AG04450 (cell line): ENCODE results near the gene PSMB11. TPM values are rescaled to one million over a fixed set of nuclear protein-coding genes. Genes with fewer than 3 reads are reported as not detected.
A peak's percentile ranks its signal among the peaks of the same experiment; 100 is the strongest.

Source experiments
- CTCF ChIA-PET: fragments of 300-600, 350-600 bp; formaldehyde crosslinking; extraction: SDS; loops from one replicate; lab custom pipeline; 2022; ENCODE audit warnings: antibody characterized with exemption, inconsistent platforms; lab: Charles Lee
- POLR2A ChIA-PET: fragments of 350-600 bp; formaldehyde crosslinking; extraction: SDS; loops from one replicate; lab custom pipeline; 2021; ENCODE audit warnings: antibody characterized with exemption, inconsistent platforms; lab: Yijun Ruan, JAX
- DNase-seq: peaks from one replicate; pipeline ENCODE4 v3.0.0-alpha.2; 2011; ENCODE audit warnings: low read depth, low spot score
- H3K27ac ChIP-seq: one replicate; pipeline ENCODE4 v1.5.1; 2012; ENCODE audit warnings: low read depth, low read length, control low read depth
- H3K27me3 ChIP-seq: one replicate; pipeline ENCODE4 v1.6.0; 2012; ENCODE audit warnings: low read length; ENCODE audit not compliant: control insufficient read depth, insufficient read depth
- H3K4me3 ChIP-seq: 2 replicates; pipeline ENCODE4 v1.5.1; 2011; ENCODE audit warnings: mild to moderate bottlenecking, low read depth, low read length, control low read depth
- H3K9me3 ChIP-seq: 2 replicates; pipeline ENCODE4 v1.5.1; 2012; ENCODE audit warnings: low read length; ENCODE audit not compliant: control insufficient read depth, insufficient read depth
- polyA plus RNA-seq: library from polyadenylated mRNA; depleted of rRNA; stranded (reverse); fragments of >200 nt; gene quantifications from 2 replicates; pipeline ENCODE4 v1.2.3, GENCODE V29; 2011
- TF ChIP-seq, protein P1 (sequence below): IDR thresholded peaks from 2 replicates; pipeline ENCODE4 v1.5.1; 2011; ENCODE audit warnings: low read depth, low read length, control low read depth, inconsistent platforms

PSMB11 gene
- polyA plus RNA-seq, 1 experiment: not detected

GRCh38 chr14:23077962-23078361 lies 36.0 kb downstream of the PSMB11 start:
- Histone ChIP-seq H3K27me3 (no peaks in the 10 kb centered on the region), H3K4me3 (no peak overlapping the region), H3K27ac (peak overlapping the region; percentile 84), H3K9me3 (no peaks in the 10 kb centered on the region)
- DNase-seq: no peak
- POLR2A ChIA-PET: interaction anchor here (1.5 to 3.9 kb wide), 3 partner anchors 9 to 17 kb away, joined by 5 to 31 read pairs (median 5); partner anchors contain the start of genes ACIN1 and C14orf119
- TF ChIP-seq, protein P1, sequence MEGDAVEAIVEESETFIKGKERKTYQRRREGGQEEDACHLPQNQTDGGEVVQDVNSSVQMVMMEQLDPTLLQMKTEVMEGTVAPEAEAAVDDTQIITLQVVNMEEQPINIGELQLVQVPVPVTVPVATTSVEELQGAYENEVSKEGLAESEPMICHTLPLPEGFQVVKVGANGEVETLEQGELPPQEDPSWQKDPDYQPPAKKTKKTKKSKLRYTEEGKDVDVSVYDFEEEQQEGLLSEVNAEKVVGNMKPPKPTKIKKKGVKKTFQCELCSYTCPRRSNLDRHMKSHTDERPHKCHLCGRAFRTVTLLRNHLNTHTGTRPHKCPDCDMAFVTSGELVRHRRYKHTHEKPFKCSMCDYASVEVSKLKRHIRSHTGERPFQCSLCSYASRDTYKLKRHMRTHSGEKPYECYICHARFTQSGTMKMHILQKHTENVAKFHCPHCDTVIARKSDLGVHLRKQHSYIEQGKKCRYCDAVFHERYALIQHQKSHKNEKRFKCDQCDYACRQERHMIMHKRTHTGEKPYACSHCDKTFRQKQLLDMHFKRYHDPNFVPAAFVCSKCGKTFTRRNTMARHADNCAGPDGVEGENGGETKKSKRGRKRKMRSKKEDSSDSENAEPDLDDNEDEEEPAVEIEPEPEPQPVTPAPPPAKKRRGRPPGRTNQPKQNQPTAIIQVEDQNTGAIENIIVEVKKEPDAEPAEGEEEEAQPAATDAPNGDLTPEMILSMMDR: no peak
- CTCF ChIA-PET: interaction anchor here (0.6 to 17.2 kb wide), 18 partner anchors 11 to 857 kb away, joined by 3 to 317 read pairs (median 15); partner anchors contain the start of genes ACIN1 and C14orf119

GRCh38 chr14:23078692-23079116 lies 36.7 kb downstream of the PSMB11 start:
- DNase-seq: peak; percentile 87
- H3K9me3 ChIP-seq: no peaks in the 10 kb centered on the region
- peak overlapping the region; percentile 84 for H3K27ac ChIP-seq
- no peaks in the 10 kb centered on the region for H3K27me3 ChIP-seq
- ChIA-PET CTCF (interaction anchor here (1.1 to 17.2 kb wide), 8 partner anchors 10 to 106 kb away, joined by 3 to 317 read pairs (median 49); partner anchors contain the start of genes ACIN1 and C14orf119), POLR2A (interaction anchor here (0.5 to 3.9 kb wide), 4 partner anchors 10 to 21 kb away, joined by 5 to 31 read pairs (median 8); partner anchors contain the start of genes ACIN1 and C14orf119)
- TF ChIP-seq, protein P1: no peak
- no peak overlapping the region for H3K4me3 ChIP-seq

GRCh38 chr14:23079716-23080115 lies 37.7 kb downstream of the PSMB11 start:
- H3K4me3 ChIP-seq: no peak overlapping the region
- POLR2A ChIA-PET: interaction anchor here (3.9 kb wide), 1 partner anchor 15 kb away, joined by 31 read pairs; the partner anchor contains the start of genes ACIN1 and C14orf119

DNA sequence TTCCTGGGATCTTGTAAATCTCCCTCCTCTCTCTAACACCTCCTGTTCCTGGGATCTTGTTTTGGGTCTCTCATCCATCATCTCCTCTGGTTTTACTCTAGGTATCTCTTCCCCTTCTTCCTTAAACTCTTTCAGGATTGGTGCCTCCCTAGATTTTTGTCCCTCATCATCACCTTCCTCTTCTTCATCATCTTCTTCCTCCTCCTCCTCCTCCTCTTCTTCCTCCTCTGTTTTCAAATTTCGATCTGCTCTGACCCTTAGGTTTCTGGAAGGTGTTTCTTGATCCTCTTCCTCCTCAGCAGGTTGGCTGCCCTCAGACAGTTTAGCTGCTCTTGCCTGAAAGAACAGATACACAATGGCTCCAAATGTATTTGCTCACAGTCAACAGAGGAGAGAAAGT lies 38.5 kb downstream of the PSMB11 start:
- ChIA-PET CTCF (interaction anchor here (1.0 to 17.2 kb wide), 5 partner anchors 14 to 523 kb away, joined by 3 to 317 read pairs (median 3); partner anchors contain the start of genes ACIN1 and C14orf119), POLR2A (interaction anchor here (3.9 kb wide), 1 partner anchor 15 kb away, joined by 31 read pairs; the partner anchor contains the start of genes ACIN1 and C14orf119)
- Histone ChIP-seq H3K9me3 (no peaks in the 10 kb centered on the region), H3K4me3 (no peak overlapping the region), H3K27ac (peak overlapping the region; percentile 84), H3K27me3 (no peaks in the 10 kb centered on the region)
- TF ChIP-seq, protein P1: no peak
- DNase-seq: no peak

More at GRCh38 chr14:23079716-23080115, 37.7 kb downstream of the PSMB11 start:
- no peaks in the 10 kb centered on the region for H3K27me3 ChIP-seq
- DNase-seq: no peak
- H3K9me3 ChIP-seq: no peaks in the 10 kb centered on the region
- TF ChIP-seq, protein P1: no peak
- peak overlapping the region; percentile 84 for H3K27ac ChIP-seq
- CTCF ChIA-PET: interaction anchor here (1.2 to 17.2 kb wide), 4 partner anchors 9 to 523 kb away, joined by 3 to 317 read pairs (median 78); partner anchors contain the start of genes ACIN1 and C14orf119

DNA sequence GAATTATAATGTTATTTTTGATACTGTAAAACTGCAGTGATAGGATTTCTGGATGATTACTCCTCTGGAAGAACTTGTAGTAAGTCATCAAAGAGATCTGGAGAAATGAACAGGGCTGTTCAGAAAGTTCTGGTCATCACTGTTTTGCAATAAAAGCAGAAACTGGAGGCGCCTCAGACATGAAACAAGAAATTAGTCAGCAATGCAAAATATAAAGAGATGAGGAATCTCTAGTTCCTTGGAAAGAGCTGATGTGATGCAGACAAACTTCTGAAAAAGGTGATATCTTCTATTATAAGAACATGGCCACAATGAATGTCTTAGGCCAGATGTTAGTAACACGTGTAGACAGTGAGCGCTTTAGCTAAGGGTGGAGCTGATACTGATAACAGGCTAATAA lies 43.4 kb downstream of the PSMB11 start:
- CTCF ChIA-PET: interaction anchor here (1.0 to 17.2 kb wide), 4 partner anchors 8 to 27 kb away, joined by 3 to 317 read pairs (median 48); partner anchors contain the start of genes ACIN1 and C14orf119

More for the DNA sequence above, 43.4 kb downstream of the PSMB11 start:
- H3K27me3 ChIP-seq: no peaks in the 10 kb centered on the region
- no peak overlapping the region for H3K27ac ChIP-seq
- no peak overlapping the region for H3K4me3 ChIP-seq
- no peak for DNase-seq
- TF ChIP-seq, protein P1: no peak
- H3K9me3 ChIP-seq: no peaks in the 10 kb centered on the region
- POLR2A ChIA-PET: no interaction called here
